MCF 10A (cell line): ENCODE measurements around the gene IGSF9B. TPM values are rescaled to one million over a fixed set of nuclear protein-coding genes. Genes with fewer than 3 reads are reported as not detected.

Experiments used
- BruUV-seq: library from RNA; stranded (reverse); fragments of 400-500 nt; replicated peaks from 2 replicates; lab custom pipeline; 2021; lab: Mats Ljungman, UMichigan
- CTCF ChIA-PET: fragments of 300-600 bp; sonication (Branson Sonifier 250); formaldehyde crosslinking; extraction: SDS; loops from one replicate; lab custom pipeline; 2021; ENCODE audit warnings: antibody characterized with exemption, inconsistent platforms; lab: Yijun Ruan, JAX
- POLR2A ChIA-PET: fragments of 300-600, 350-650 bp; sonication (Branson Sonifier 250); formaldehyde crosslinking; extraction: SDS; loops from one replicate; lab custom pipeline; 2020; ENCODE audit warnings: antibody characterized with exemption, inconsistent platforms; lab: Yijun Ruan, JAX
- DNase-seq: peaks from one replicate; pipeline ENCODE4 v3.0.0-alpha.2; 2018; ENCODE audit not compliant: unreplicated experiment
- H3K27ac Mint-ChIP-seq: one replicate; pipeline ENCODE4 v1.8.0; 2022; ENCODE audit warnings: mild to moderate bottlenecking, low read depth, mixed read lengths; ENCODE audit not compliant: unreplicated experiment
- H3K27me3 Mint-ChIP-seq: one replicate; pipeline ENCODE4 v1.8.0; 2022; ENCODE audit warnings: mixed read lengths; ENCODE audit not compliant: insufficient read depth, unreplicated experiment
- H3K36me3 Mint-ChIP-seq: one replicate; pipeline ENCODE4 v1.8.0; 2022; ENCODE audit warnings: mild to moderate bottlenecking, moderate library complexity, mixed read lengths; ENCODE audit not compliant: insufficient read depth, unreplicated experiment
- H3K4me1 Mint-ChIP-seq: one replicate; pipeline ENCODE4 v1.8.0; 2022; ENCODE audit warnings: mixed read lengths; ENCODE audit not compliant: insufficient read depth, unreplicated experiment
- H3K4me3 Mint-ChIP-seq: one replicate; pipeline ENCODE4 v1.8.0; 2022; ENCODE audit warnings: mild to moderate bottlenecking, moderate library complexity, mixed read lengths; ENCODE audit not compliant: unreplicated experiment
- H3K9me3 Mint-ChIP-seq: one replicate; pipeline ENCODE4 v1.8.0; 2022; ENCODE audit warnings: mixed read lengths; ENCODE audit not compliant: unreplicated experiment
- CTCF ChIP-seq: fragments of 200-600 bp; IDR thresholded peaks from one replicate; pipeline ENCODE4 v1.8.0; 2022; ENCODE audit warnings: antibody characterized with exemption, mild to moderate bottlenecking; ENCODE audit not compliant: unreplicated experiment
- intact Hi-C: fragments of 100-400 bp; cut with micrococcal nuclease; formaldehyde crosslinking; loops from 2 replicates; pipeline ENCODE4 v1.14.1; 2022
- total RNA-seq: library from RNA; stranded (reverse); gene quantifications from 2 replicates; pipeline ENCODE4 v1.2.3, GENCODE V29; 2022

Gene IGSF9B
- total RNA-seq, 1 experiment from 2014 or later = 13.9 TPM

GRCh38 chr11:133926466-133927246, 30.1 kb downstream of the IGSF9B start:
- intact Hi-C loops = loop anchor here (1.0 to 5.0 kb wide), 4 partner anchors 41 to 213 kb away; no protein-coding TSS in a partner anchor
- peaks cover 18% of the 10 kb centered on the region for H3K4me1 Mint-ChIP-seq
- no peak for TF ChIP-seq CTCF
- no peak overlapping the region for H3K4me3 Mint-ChIP-seq
- CTCF ChIA-PET = interaction anchor here (0.5 to 6.7 kb wide), 33 partner anchors 9 to 229 kb away, joined by 3 to 109 read pairs (median 4); no protein-coding TSS in a partner anchor
- H3K27me3 Mint-ChIP-seq = no peaks in the 10 kb centered on the region
- peak overlapping the region; percentile 18 for H3K27ac Mint-ChIP-seq
- no TSS peak for BruUV-seq
- POLR2A ChIA-PET = interaction anchor here (0.6 to 2.5 kb wide), 6 partner anchors 30 to 297 kb away, joined by 3 to 24 read pairs (median 4); partner anchors contain the start of genes IGSF9B, NCAPD3 and VPS26B
- no peak for DNase-seq
- peaks cover 9% of the 10 kb centered on the region for H3K36me3 Mint-ChIP-seq
- no peaks in the 10 kb centered on the region for H3K9me3 Mint-ChIP-seq

GRCh38 chr11:133925756-133926155, 31.0 kb downstream of the IGSF9B start:
- no peak overlapping the region for H3K4me3 Mint-ChIP-seq
- TF ChIP-seq CTCF = no peak
- intact Hi-C loops = loop anchor here (5.0 kb wide), 1 partner anchor 42 kb away; no protein-coding TSS in a partner anchor
- DNase-seq = no peak
- no peak overlapping the region for H3K27ac Mint-ChIP-seq
- H3K36me3 Mint-ChIP-seq = peaks cover 6% of the 10 kb centered on the region
- H3K4me1 Mint-ChIP-seq = peaks cover 18% of the 10 kb centered on the region
- H3K9me3 Mint-ChIP-seq = no peaks in the 10 kb centered on the region
- H3K27me3 Mint-ChIP-seq = no peaks in the 10 kb centered on the region
- BruUV-seq = no TSS peak
- POLR2A ChIA-PET = interaction anchor here (1.3 kb wide), 1 partner anchor 119 kb away, joined by 4 read pairs; no protein-coding TSS in a partner anchor
- CTCF ChIA-PET = interaction anchor here (0.7 to 6.7 kb wide), 10 partner anchors 12 to 214 kb away, joined by 4 to 109 read pairs (median 16); no protein-coding TSS in a partner anchor

GRCh38 chr11:133924661-133925060, 32.1 kb downstream of the IGSF9B start:
- ChIA-PET POLR2A (interaction anchor here (0.8 to 1.4 kb wide), 5 partner anchors 9 to 123 kb away, joined by 3 to 4 read pairs (median 3); no protein-coding TSS in a partner anchor), CTCF (interaction anchor here (0.6 to 6.7 kb wide), 7 partner anchors 22 to 1145 kb away, joined by 3 to 57 read pairs (median 16); no protein-coding TSS in a partner anchor)
- Mint-ChIP-seq H3K4me1 (peaks cover 18% of the 10 kb centered on the region), H3K4me3 (no peak overlapping the region), H3K36me3 (peaks cover 6% of the 10 kb centered on the region), H3K9me3 (no peaks in the 10 kb centered on the region), H3K27me3 (no peaks in the 10 kb centered on the region), H3K27ac (no peak overlapping the region)
- TF ChIP-seq CTCF = no peak
- BruUV-seq = no TSS peak
- intact Hi-C loops = loop anchor here (5.0 kb wide), 1 partner anchor 43 kb away; no protein-coding TSS in a partner anchor
- no peak for DNase-seq
